Ovary (tissue), 9 donors: ENCODE results near the gene ATP8B4. TPM values are rescaled to one million over a fixed set of nuclear protein-coding genes. Genes with fewer than 3 reads are reported as not detected.

Experiments
- DNase-seq, 5 donors: peaks; one replicate each; pipeline ENCODE4 v3.0.0-alpha.2; 2019 to 2020
- H3K27ac ChIP-seq, 2 donors: fragments of 200-600 bp; one replicate each; pipeline versions ENCODE4 v1.5.1 to v1.8.0; 2019 to 2022
- H3K27me3 ChIP-seq: fragments of 200-600 bp; one replicate; pipeline ENCODE4 v1.8.0; 2022
- H3K36me3 ChIP-seq: fragments of 200-600 bp; sonication (generic); one replicate; pipeline ENCODE4 v1.5.1; 2019
- H3K4me1 ChIP-seq: one replicate; pipeline ENCODE4 v1.8.1; 2013; ENCODE audit warnings: mild to moderate bottlenecking, moderate library complexity; ENCODE audit not compliant: insufficient read depth
- H3K4me3 ChIP-seq: fragments of 200-600 bp; sonication (generic); one replicate; pipeline ENCODE4 v1.5.1; 2017
- H3K9me3 ChIP-seq, 2 donors: fragments of 200-600 bp in 1 of 2; sonication (generic) in 1 of 2; one replicate each; pipeline versions ENCODE4 v1.5.1 to v1.8.1; 2013 to 2019; ENCODE audit warnings: mild to moderate bottlenecking in 1 of 2, moderate library complexity in 1 of 2
- EP300 ChIP-seq: sonication (generic); formaldehyde crosslinking; IDR thresholded peaks from one replicate; pipeline ENCODE4 v1.6.1; 2017; ENCODE audit warnings: antibody characterized with exemption
- POLR2A ChIP-seq: fragments of 450-650 bp; IDR thresholded peaks from one replicate; pipeline ENCODE4 v1.6.1; 2017; ENCODE audit warnings: antibody characterized with exemption, mild to moderate bottlenecking, moderate library complexity
- WGBS, 3 donors: extraction: QIAGEN DNeasy Blood & Tissue Kit in 1 of 3; methylation state at CpG; one replicate each; pipeline versions ENCODE4 v1.1.5 to v1.1.7; 2013 to 2017; 5-methylcytosine and 5-hydroxymethylcytosine counted together
- intact Hi-C, 4 donors: fragments of 100-400 bp; cut with DNase I; formaldehyde crosslinking; loops; one replicate each; pipeline versions ENCODE4 v1.11.0 to v1.15.1; 2022 to 2023
- polyA plus RNA-seq, 2 donors: library from polyadenylated mRNA; stranded (reverse); fragments of 200-250 nt in 1 of 2; fragments of 350-450 nt in 1 of 2; fragmentation: Illumina TruSeq in 1 of 2; extraction: RNeasy Lipid Tissue Mini Kit (QIAGEN cat#74804) in 1 of 2; gene quantifications; one replicate each; pipeline ENCODE4 v1.2.3, GENCODE V29; 2013 to 2014
- total RNA-seq, 7 donors: library from RNA; depleted of rRNA in 2 of 7; stranded (reverse); fragments of >200 nt in 2 of 7; fragmentation: NEBNext Ultra II Directional in 3 of 7; extraction: Animal tissue kit (Norgen Biotek cat#: 25700) in 3 of 7; gene quantifications; one replicate each; pipeline versions ENCODE4 v1.1.0 to v1.2.4, GENCODE V29; 2016 to 2023
- TF ChIP-seq, protein P1 (sequence below), 3 donors: fragments of 450-650 bp in 2 of 3; fragments of 200-600 bp in 1 of 3; IDR thresholded peaks; one replicate each; pipeline versions ENCODE4 v1.5.1 to v1.8.0; 2016 to 2022; ENCODE audit warnings: antibody characterized with exemption in 3 of 3, mild to moderate bottlenecking in 1 of 3
- donor health status: DM: no; HTN: no; CAD: no; lungs with moderate emphysema.
- donor health status: DM: no; HTN: no; CAD: no.
- donor health status: Bipolar disorder and iron deficiency.
- donor health status: DM: yes; HTN: yes; CAD: no.
- donor health status: DM: no; HTN: no; CAD: no.
- donor health status: DM: yes; HTN: yes; CAD: no.

The ATP8B4 gene
- total and polyA plus RNA-seq, 9 donors, result 3.7 to 14.4 (median 7.1) TPM

DNA sequence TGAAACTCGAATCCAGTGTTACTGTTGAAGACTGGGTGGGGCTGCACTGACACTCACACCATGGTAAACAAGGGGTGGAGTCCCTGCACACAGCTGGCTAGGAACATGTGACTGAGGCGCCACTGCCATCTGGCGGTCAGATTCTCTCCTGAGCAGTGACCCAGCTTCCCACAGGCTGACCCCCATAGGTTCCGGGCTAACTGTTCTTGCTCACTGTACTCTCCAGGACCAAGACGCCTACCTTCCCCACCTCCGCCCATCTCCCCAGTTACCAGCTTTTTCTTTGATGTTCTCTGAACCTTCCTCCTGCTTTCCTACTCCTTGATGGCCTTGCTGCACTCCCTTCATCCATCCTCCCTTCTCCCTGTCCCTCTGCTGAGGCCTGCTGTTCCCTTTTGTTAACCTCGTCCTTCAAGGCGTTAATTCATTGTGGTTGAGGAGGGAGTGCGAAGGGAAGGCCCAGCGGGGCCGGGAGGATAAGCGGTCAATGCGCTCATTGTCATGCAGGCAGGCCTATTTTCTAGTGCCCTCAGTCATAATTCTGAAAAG is 115.2 kb downstream of the ATP8B4 start:
- Histone ChIP-seq H3K4me3 (no peak overlapping the region), H3K9me3 (no peaks in the 10 kb centered on the region), H3K4me1 (no peaks in the 10 kb centered on the region), H3K27me3 (no peaks in the 10 kb centered on the region), H3K36me3 (no peaks in the 10 kb centered on the region), H3K27ac (no peak overlapping the region)
- intact Hi-C loops, result loop anchor here in 1 of 4 donors (5.0 to 10.0 kb wide), 2 partner anchors 579 to 767 kb away; partner anchors contain the start of gene FGF7
- TF ChIP-seq, protein P1, sequence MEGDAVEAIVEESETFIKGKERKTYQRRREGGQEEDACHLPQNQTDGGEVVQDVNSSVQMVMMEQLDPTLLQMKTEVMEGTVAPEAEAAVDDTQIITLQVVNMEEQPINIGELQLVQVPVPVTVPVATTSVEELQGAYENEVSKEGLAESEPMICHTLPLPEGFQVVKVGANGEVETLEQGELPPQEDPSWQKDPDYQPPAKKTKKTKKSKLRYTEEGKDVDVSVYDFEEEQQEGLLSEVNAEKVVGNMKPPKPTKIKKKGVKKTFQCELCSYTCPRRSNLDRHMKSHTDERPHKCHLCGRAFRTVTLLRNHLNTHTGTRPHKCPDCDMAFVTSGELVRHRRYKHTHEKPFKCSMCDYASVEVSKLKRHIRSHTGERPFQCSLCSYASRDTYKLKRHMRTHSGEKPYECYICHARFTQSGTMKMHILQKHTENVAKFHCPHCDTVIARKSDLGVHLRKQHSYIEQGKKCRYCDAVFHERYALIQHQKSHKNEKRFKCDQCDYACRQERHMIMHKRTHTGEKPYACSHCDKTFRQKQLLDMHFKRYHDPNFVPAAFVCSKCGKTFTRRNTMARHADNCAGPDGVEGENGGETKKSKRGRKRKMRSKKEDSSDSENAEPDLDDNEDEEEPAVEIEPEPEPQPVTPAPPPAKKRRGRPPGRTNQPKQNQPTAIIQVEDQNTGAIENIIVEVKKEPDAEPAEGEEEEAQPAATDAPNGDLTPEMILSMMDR (IDR thresholded peaks at IDR 0.05), result peak; percentile 35 to 79 (median 73)
- no peak for TF ChIP-seq EP300
- 67 to 69% (median 67%) methylated on average over 13 of the region's 13 CpGs for WGBS, 3 donors
- DNase-seq, result peak; percentile 80 to 91 (median 89)

DNA sequence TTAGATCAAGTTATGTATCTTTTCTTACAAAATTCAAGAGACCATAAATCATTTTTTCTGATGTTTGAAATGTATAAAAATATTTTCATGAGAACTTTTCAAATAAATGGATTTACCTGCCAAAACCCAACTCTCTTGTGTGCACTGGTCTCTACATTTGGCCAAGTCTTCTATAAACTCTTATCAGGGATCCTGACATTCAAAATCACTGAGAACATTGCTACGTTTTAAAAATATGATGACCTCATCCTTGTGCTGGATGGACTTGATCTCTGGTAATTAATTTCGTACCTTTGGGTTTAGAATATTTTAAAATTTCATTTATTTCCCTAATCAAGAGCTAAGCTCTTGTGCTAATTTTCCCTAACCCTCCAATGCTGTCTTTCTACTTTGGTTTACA is 127.4 kb downstream of the ATP8B4 start:
- H3K27ac ChIP-seq, result no peak overlapping the region
- intact Hi-C loops, result loop anchor here in 1 of 4 donors (10.0 kb wide), 1 partner anchor 87 kb away; no protein-coding TSS in a partner anchor
- 48 to 50% (median 49%) methylated on average over 2 of the region's 2 CpGs for WGBS, 3 donors

DNA sequence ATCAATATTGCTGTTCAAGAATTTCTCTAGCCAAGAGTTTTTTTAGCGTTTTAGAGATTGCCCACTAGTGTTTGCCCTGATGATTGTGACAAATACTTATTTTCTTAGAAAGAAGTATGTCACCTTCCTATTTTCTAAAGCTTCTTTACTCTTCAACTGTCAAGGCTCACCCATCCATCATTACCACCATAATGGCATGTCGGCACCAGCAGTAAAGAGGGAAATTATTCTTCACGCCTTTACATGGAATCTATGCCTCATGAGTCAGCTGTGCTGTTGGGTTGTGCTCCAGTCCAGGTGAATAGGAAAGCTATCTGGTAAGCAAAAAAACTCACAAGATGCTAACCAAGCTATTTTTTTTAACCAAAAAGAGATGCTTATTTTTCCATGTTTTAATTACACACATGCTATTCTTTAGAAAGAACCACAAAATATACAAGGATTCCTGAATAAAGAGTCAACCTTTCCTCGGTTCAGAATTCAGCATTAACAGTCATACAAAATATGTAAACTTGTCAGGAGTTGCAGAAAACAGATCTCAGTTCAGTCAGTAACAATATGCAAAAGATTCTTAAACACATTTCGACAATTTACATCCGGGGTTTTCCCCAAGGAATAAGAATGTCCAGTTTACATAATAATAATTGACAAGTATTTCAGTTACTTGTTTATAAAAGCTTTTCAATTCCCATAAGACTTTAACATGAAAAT is 128.0 kb downstream of the ATP8B4 start:
- no peak for DNase-seq
- 46 to 57% (median 48%) methylated on average over 6 of the region's 6 CpGs for WGBS, 3 donors
- intact Hi-C loops, result loop anchor here in 1 of 4 donors (10.0 kb wide), 1 partner anchor 86 kb away; no protein-coding TSS in a partner anchor
- no peak overlapping the region for H3K4me3 ChIP-seq
- no peak for TF ChIP-seq EP300
- TF ChIP-seq, protein P1 (IDR thresholded peaks at IDR 0.05), result no peak
- TF ChIP-seq POLR2A, result no peak
- no peaks in the 10 kb centered on the region for H3K36me3 ChIP-seq
- H3K9me3 ChIP-seq, result no peaks in the 10 kb centered on the region
- peaks cover 10% of the 10 kb centered on the region for H3K4me1 ChIP-seq
- no peaks in the 10 kb centered on the region for H3K27me3 ChIP-seq
- H3K27ac ChIP-seq, result no peak overlapping the region

More for the DNA sequence above, 127.4 kb downstream of the ATP8B4 start:
- Histone ChIP-seq H3K27me3 (no peaks in the 10 kb centered on the region), H3K4me3 (no peak overlapping the region), H3K36me3 (no peaks in the 10 kb centered on the region), H3K9me3 (no peaks in the 10 kb centered on the region), H3K4me1 (peaks cover 8% of the 10 kb centered on the region)
- DNase-seq, result no peak
- no peak for TF ChIP-seq POLR2A

DNA sequence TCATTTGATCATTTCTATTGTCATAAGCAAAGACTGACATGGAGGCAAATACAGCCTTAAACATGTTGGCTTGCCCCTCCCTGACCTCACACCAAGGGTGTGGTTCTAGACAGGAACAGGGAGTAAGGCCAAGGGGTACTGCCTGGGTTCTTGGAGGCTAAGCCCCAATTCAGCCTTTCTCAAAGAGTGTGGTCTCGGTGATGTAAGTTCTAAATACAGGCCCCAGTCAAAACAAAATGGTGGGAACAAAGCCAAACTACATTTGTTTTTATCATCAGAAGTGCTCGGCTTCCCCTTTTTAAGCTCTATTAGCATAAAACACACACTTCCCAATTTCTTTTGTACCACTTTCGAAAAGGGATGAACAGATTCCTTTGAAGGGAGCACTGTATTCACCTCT is 129.5 kb downstream of the ATP8B4 start:
- Histone ChIP-seq H3K27me3 (no peaks in the 10 kb centered on the region), H3K4me3 (no peak overlapping the region), H3K36me3 (no peaks in the 10 kb centered on the region), H3K9me3 (no peaks in the 10 kb centered on the region), H3K4me1 (peaks cover 14% of the 10 kb centered on the region), H3K27ac (peak overlapping the region in 1 of 2 donors; percentile 21)
- no peak for TF ChIP-seq EP300
- TF ChIP-seq POLR2A, result no peak
- TF ChIP-seq, protein P1 (IDR thresholded peaks at IDR 0.05), result no peak
- DNase-seq, result peak; percentile 28 to 53 (median 41)
- 29 to 30% (median 30%) methylated on average over 3 of the region's 3 CpGs for WGBS, 3 donors
- intact Hi-C loops, result no loop called here

DNA sequence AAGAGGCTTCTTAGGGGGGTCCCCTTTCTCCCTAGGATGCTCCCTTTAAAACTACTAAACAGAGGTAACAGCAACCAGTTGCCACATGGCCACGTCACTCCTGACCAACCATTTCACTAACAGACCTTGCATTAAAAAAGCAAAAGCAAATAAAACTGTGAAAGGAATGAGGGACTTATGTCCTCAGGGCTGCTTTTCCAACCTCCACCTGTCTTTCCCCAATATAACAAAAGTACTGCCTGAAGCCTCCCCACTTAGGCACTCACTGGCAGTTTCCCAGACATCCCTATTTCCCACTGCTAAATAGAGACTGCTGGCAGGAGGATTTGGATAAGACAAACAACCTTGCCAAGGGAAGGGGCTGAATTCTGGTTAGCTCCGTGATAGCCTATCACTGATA is 130.3 kb downstream of the ATP8B4 start:
- no peak overlapping the region for H3K4me3 ChIP-seq
- 57 to 61% (median 58%) methylated on average over 2 of the region's 2 CpGs for WGBS, 3 donors
- H3K9me3 ChIP-seq, result no peaks in the 10 kb centered on the region
- no peaks in the 10 kb centered on the region for H3K36me3 ChIP-seq
- no peak for DNase-seq
- H3K27me3 ChIP-seq, result no peaks in the 10 kb centered on the region
- TF ChIP-seq, protein P1 (IDR thresholded peaks at IDR 0.05), result no peak
- no peak for TF ChIP-seq POLR2A
- TF ChIP-seq EP300, result no peak
- intact Hi-C loops, result no loop called here
- peaks cover 14% of the 10 kb centered on the region for H3K4me1 ChIP-seq
- peak overlapping the region in 1 of 2 donors; percentile 21 for H3K27ac ChIP-seq
